ENCODE measurements around the gene ERCC6. TPM values are rescaled to one million over a fixed set of nuclear protein-coding genes. Genes with fewer than 3 reads are reported as not detected.

ERCC6 gene
- total RNA-seq, 3 donors from 2014 or later: 18.9 to 29.8 (median 25.4) TPM

DNA sequence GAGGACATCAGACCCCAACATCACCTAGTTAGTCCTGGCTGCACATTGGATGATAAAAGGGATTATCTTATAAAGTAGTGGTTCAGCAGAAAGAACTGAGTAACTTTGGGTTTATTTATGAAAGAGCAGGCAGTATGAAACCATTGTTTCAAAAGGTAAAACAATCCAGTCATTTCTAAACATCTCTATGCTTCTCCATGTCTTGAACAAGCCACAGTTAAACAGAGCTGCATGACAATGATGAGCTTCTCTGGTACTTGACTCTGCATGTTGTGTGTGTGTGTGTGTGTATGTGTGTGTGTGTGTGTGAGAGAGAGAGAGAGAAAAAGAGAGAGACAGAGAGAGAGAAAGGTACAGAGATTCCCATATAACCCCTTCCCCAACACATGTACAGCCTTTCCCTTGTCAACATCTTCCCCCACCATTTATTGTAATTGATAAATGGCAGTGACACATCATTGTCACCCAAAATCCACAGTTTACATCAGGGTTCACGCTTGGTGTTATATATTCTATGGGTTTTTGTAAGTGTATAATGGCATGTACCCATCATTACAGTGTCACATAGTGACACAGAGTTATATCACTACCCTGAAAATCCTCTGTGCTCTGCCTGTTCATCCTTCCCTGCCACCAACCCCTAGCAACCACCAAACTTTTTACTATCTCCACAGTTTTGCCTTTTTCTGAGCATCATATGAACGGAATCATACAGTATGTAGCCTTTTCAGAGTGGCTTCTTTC lies 38.4 kb upstream of the ERCC6 start:
- TF ChIP-seq, protein P1, sequence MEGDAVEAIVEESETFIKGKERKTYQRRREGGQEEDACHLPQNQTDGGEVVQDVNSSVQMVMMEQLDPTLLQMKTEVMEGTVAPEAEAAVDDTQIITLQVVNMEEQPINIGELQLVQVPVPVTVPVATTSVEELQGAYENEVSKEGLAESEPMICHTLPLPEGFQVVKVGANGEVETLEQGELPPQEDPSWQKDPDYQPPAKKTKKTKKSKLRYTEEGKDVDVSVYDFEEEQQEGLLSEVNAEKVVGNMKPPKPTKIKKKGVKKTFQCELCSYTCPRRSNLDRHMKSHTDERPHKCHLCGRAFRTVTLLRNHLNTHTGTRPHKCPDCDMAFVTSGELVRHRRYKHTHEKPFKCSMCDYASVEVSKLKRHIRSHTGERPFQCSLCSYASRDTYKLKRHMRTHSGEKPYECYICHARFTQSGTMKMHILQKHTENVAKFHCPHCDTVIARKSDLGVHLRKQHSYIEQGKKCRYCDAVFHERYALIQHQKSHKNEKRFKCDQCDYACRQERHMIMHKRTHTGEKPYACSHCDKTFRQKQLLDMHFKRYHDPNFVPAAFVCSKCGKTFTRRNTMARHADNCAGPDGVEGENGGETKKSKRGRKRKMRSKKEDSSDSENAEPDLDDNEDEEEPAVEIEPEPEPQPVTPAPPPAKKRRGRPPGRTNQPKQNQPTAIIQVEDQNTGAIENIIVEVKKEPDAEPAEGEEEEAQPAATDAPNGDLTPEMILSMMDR (IDR thresholded peaks at IDR 0.05): no peak
- intact Hi-C loops (cut with DNase I, micrococcal nuclease): no loop called here
- H3K4me3 ChIP-seq: no peak overlapping the region
- no peaks in the 10 kb centered on the region for H3K36me3 ChIP-seq (ENCODE audit: low read depth)
- H3K9me3 ChIP-seq: no peaks in the 10 kb centered on the region
- ATAC-seq (no peak), DNase-seq (no peak)
- no peaks in the 10 kb centered on the region for H3K4me1 ChIP-seq (ENCODE audit: low read depth)

DNA sequence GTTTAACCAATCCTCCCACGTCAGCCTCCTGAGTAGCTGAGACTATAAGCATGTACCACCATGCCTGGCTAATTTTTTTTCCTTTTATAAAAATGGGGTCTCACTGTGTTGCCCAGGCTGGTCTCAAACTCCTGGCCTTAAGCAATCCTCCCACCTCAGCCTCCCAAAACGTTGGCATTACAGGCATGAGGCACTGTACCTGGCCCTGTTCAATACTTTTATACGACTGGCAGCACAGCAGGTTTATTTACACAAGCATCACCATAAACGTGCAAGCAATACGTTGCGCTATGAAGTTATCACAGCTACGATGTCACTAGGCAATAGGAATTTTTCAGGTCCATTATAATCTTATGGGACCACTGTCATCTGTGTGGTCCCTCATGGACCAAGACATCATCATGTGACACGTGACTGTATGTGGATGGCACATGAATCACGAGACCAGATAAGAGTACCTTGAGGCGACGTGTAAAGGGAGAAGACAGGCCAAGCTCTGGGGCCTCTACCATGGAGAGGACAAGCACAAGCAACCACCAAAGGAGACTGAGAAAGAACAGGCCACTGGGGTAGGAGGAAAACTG lies 36.7 kb upstream of the ERCC6 start:
- intact Hi-C loops (cut with DNase I, micrococcal nuclease): no loop called here
- DNase-seq (no peak), ATAC-seq (no peak)
- Histone ChIP-seq H3K4me1 (ENCODE audit: low read depth) (no peaks in the 10 kb centered on the region), H3K36me3 (ENCODE audit: low read depth) (no peaks in the 10 kb centered on the region), H3K9me3 (no peaks in the 10 kb centered on the region), H3K4me3 (no peak overlapping the region)
- TF ChIP-seq, protein P1 (IDR thresholded peaks at IDR 0.05): no peak

- H3K9me3 ChIP-seq: peaks cover 2% of the 10 kb centered on the region
- DNase-seq (no peak), ATAC-seq (no peak)
- TF ChIP-seq, protein P1 (IDR thresholded peaks at IDR 0.05): no peak
- H3K36me3 ChIP-seq (ENCODE audit: low read depth): no peaks in the 10 kb centered on the region
- intact Hi-C loops (cut with DNase I, micrococcal nuclease): no loop called here
- H3K4me3 ChIP-seq: no peak overlapping the region
- H3K4me1 ChIP-seq (ENCODE audit: low read depth): no peaks in the 10 kb centered on the region
Observed at GRCh38 chr10:49572594-49573114, 33.7 kb upstream of the ERCC6 start.

DNA sequence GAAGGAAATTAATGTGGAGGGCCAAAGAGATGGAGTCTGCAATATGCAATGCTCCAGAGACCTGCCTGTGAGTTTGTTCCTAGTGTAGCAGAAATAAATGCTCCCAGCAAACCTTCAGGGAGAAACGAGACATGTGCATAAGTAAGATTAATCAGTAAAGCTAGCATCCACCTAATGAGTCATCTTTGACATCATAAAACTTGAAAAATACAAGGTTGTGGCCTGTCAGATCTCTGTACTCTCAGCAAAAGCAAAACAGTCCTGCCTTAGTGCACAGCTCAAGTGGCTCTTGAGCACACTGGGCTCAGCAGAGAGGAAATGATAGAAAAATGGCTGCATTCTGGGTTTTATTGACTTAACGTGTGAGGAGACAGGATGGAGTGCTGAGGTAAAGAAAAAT lies 32.5 kb upstream of the ERCC6 start:
- ATAC-seq (no peak), DNase-seq (no peak)
- intact Hi-C loops (cut with DNase I, micrococcal nuclease): no loop called here
- Histone ChIP-seq H3K4me3 (no peak overlapping the region), H3K4me1 (ENCODE audit: low read depth) (no peaks in the 10 kb centered on the region), H3K9me3 (peaks cover 2% of the 10 kb centered on the region), H3K36me3 (ENCODE audit: low read depth) (no peaks in the 10 kb centered on the region)
- TF ChIP-seq, protein P1 (IDR thresholded peaks at IDR 0.05): no peak

GRCh38 chr10:49569031-49569631 lies 30.2 kb upstream of the ERCC6 start:
- ATAC-seq: no peak
- H3K9me3 ChIP-seq: peaks cover 2% of the 10 kb centered on the region
- no peaks in the 10 kb centered on the region for H3K4me1 ChIP-seq (ENCODE audit: low read depth)
- H3K36me3 ChIP-seq (ENCODE audit: low read depth): no peaks in the 10 kb centered on the region
- no peak overlapping the region for H3K4me3 ChIP-seq
- TF ChIP-seq, protein P1 (IDR thresholded peaks at IDR 0.05): no peak
- DNase-seq: no peak
- intact Hi-C loops (cut with DNase I, micrococcal nuclease): no loop called here

Measured in mucosa of descending colon (tissue), 3 donors.